Measurements from ENCODE around the gene FLNB. TPM values are rescaled to one million over a fixed set of nuclear protein-coding genes. Genes with fewer than 3 reads are reported as not detected.

FLNB gene
- total RNA-seq, 1 experiment from 2014 or later, result 127 TPM

GRCh38 chr3:58173669-58174398 is 165.6 kb downstream of the FLNB start:
- Mint-ChIP-seq H3K4me3 (no peak overlapping the region), H3K27ac (peak overlapping the region; percentile 72), H3K9me3 (no peaks in the 10 kb centered on the region), H3K36me3 (peaks cover 19% of the 10 kb centered on the region), H3K4me1 (peaks cover 43% of the 10 kb centered on the region), H3K27me3 (ENCODE audit: low read depth) (peaks cover 8% of the 10 kb centered on the region; the same call in 1 of the 2 replicates)
- POLR2A ChIA-PET, result no interaction called here
- CTCF ChIA-PET, result interaction anchor here (0.9 to 3.0 kb wide), 11 partner anchors 8 to 776 kb away, joined by 3 to 14 read pairs (median 6); partner anchors contain the start of genes FLNB, HTD2 and RPP14
- ATAC-seq (peak; percentile 41), DNase-seq (ENCODE audit: low spot score) (peak; percentile 73)
- TF ChIP-seq CTCF (IDR thresholded peaks at IDR 0.05), result 0 out of 2 replicates have a peak, but pooled peaks have one; percentile 16
- no peak for TF ChIP-seq KAT7 (CRISPR knock-in tag; IDR thresholded peaks at IDR 0.05; ENCODE audit: borderline replicate concordance)
- no peak for TF ChIP-seq ZNF396 (CRISPR knock-in tag; IDR thresholded peaks at IDR 0.05; ENCODE audit: borderline replicate concordance)

GRCh38 chr3:58175187-58175436 is 166.9 kb downstream of the FLNB start:
- no peaks in the 10 kb centered on the region for H3K9me3 Mint-ChIP-seq
- H3K27ac Mint-ChIP-seq, result no peak overlapping the region
- POLR2A ChIA-PET, result no interaction called here
- peaks cover 43% of the 10 kb centered on the region for H3K4me1 Mint-ChIP-seq
- DNase-seq (ENCODE audit: low spot score) (no peak), ATAC-seq (no peak)
- H3K36me3 Mint-ChIP-seq, result peaks cover 12% of the 10 kb centered on the region
- no peak for TF ChIP-seq FOXP1 (CRISPR knock-in tag; IDR thresholded peaks at IDR 0.05; ENCODE audit: borderline replicate concordance)
- TF ChIP-seq, protein P1, sequence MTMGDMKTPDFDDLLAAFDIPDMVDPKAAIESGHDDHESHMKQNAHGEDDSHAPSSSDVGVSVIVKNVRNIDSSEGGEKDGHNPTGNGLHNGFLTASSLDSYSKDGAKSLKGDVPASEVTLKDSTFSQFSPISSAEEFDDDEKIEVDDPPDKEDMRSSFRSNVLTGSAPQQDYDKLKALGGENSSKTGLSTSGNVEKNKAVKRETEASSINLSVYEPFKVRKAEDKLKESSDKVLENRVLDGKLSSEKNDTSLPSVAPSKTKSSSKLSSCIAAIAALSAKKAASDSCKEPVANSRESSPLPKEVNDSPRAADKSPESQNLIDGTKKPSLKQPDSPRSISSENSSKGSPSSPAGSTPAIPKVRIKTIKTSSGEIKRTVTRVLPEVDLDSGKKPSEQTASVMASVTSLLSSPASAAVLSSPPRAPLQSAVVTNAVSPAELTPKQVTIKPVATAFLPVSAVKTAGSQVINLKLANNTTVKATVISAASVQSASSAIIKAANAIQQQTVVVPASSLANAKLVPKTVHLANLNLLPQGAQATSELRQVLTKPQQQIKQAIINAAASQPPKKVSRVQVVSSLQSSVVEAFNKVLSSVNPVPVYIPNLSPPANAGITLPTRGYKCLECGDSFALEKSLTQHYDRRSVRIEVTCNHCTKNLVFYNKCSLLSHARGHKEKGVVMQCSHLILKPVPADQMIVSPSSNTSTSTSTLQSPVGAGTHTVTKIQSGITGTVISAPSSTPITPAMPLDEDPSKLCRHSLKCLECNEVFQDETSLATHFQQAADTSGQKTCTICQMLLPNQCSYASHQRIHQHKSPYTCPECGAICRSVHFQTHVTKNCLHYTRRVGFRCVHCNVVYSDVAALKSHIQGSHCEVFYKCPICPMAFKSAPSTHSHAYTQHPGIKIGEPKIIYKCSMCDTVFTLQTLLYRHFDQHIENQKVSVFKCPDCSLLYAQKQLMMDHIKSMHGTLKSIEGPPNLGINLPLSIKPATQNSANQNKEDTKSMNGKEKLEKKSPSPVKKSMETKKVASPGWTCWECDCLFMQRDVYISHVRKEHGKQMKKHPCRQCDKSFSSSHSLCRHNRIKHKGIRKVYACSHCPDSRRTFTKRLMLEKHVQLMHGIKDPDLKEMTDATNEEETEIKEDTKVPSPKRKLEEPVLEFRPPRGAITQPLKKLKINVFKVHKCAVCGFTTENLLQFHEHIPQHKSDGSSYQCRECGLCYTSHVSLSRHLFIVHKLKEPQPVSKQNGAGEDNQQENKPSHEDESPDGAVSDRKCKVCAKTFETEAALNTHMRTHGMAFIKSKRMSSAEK (CRISPR knock-in tag; IDR thresholded peaks at IDR 0.05; ENCODE audit: borderline replicate concordance), result no peak
- TF ChIP-seq TEAD1 (CRISPR knock-in tag; IDR thresholded peaks at IDR 0.05), result no peak
- TF ChIP-seq NFATC4 (CRISPR knock-in tag; IDR thresholded peaks at IDR 0.05), result no peak
- TF ChIP-seq GRHL2 (CRISPR knock-in tag; IDR thresholded peaks at IDR 0.05; ENCODE audit: insufficient replicate concordance, severe bottlenecking), result no peak
- TF ChIP-seq, protein P2, sequence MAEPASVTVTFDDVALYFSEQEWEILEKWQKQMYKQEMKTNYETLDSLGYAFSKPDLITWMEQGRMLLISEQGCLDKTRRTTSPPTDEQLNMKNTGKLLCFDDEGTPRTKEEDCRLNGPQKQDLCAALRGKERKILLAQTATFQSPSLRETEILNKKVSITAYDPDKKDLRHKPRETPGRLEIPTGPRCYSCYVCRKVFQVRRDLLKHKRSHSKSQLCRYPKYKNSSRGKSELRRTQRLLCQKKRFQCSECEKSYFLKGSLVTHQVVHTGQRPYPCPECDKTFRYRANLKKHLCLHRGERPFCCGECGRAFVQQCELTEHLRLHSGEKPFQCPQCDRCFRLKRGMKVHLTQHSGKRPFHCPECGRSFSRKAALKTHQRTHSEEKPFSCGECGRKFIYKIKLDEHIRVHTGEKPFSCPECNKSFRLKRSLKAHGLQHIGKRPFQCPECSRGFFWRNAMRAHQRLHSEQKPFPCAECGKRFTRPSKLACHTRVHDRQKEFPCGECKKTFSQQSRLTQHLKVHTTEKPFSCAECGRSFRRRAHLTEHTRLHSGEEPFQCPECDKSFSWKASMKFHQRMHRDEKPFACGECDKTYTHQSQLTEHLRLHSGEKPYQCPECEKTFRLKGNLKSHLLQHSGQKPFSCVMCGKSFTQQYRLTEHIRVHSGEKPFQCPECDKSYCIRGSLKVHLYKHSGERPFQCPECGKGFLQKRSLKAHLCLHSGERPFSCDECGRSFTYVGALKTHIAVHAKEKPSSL (CRISPR knock-in tag; conservative IDR thresholded peaks at IDR 0.05), result no peak
- TF ChIP-seq E2F5 (CRISPR knock-in tag; IDR thresholded peaks at IDR 0.05), result no peak
- TF ChIP-seq ELF4 (CRISPR knock-in tag; IDR thresholded peaks at IDR 0.05; ENCODE audit: low read depth), result no peak
- TF ChIP-seq KAT7 (CRISPR knock-in tag; IDR thresholded peaks at IDR 0.05; ENCODE audit: borderline replicate concordance), result no peak
- TF ChIP-seq CREB1 (CRISPR knock-in tag; IDR thresholded peaks at IDR 0.05), result no peak
- no peak for TF ChIP-seq SP1 (CRISPR knock-in tag; conservative IDR thresholded peaks at IDR 0.05)
- TF ChIP-seq HMGA2 (CRISPR knock-in tag; IDR thresholded peaks at IDR 0.05), result no peak
- TF ChIP-seq, protein P3, sequence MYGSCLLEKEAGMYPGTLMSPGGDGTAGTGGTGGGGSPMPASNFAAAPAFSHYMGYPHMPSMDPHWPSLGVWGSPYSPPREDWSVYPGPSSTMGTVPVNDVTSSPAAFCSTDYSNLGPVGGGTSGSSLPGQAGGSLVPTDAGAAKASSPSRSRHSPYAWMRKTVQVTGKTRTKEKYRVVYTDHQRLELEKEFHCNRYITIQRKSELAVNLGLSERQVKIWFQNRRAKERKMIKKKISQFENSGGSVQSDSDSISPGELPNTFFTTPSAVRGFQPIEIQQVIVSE (CRISPR knock-in tag; IDR thresholded peaks at IDR 0.05; ENCODE audit: borderline replicate concordance), result no peak
- TF ChIP-seq PRRX2 (CRISPR knock-in tag; IDR thresholded peaks at IDR 0.05), result no peak
- TF ChIP-seq NFYB (CRISPR knock-in tag; conservative IDR thresholded peaks at IDR 0.05; ENCODE audit: low read depth), result no peak
- TF ChIP-seq GABPB1 (CRISPR knock-in tag; IDR thresholded peaks at IDR 0.05), result no peak
- CTCF ChIA-PET, result interaction anchor here (0.6 to 6.2 kb wide), 8 partner anchors 8 to 171 kb away, joined by 3 to 88 read pairs (median 14); partner anchors contain the start of genes FLNB, HTD2 and RPP14
- H3K27me3 Mint-ChIP-seq (ENCODE audit: low read depth), result peaks cover 8% of the 10 kb centered on the region; the same call in 1 of the 2 replicates
- H3K4me3 Mint-ChIP-seq, result no peak overlapping the region
